A549 (cell line): ENCODE measurements around the gene CMTM4.

ENCODE experiments used
- CBX8 ChIP-seq: fragments of 200-600 bp; sonication (generic); IDR thresholded peaks from 2 replicates; pipeline ENCODE4 v1.6.1; 2016
- CEBPB ChIP-seq, 2 experiments: fragments of >200 bp in 1 of 2; sonication (Bioruptor Twin) in 1 of 2; formaldehyde crosslinking in 1 of 2; IDR thresholded peaks; 2 replicates each; pipeline ENCODE4 v1.6.1; 2012 to 2016
- CTCF ChIP-seq: fragments of >200 bp; sonication (Bioruptor Twin); formaldehyde crosslinking; IDR thresholded peaks from 3 replicates; pipeline ENCODE4 v1.5.1; 2016
- HDAC2 ChIP-seq: fragments of 200-600 bp; sonication (generic); IDR thresholded peaks from 2 replicates; pipeline ENCODE4 v1.6.1; 2016
- HOXA7 ChIP-seq: fragments of 250-450 bp; sonication (Bioruptor Pico); IDR thresholded peaks from 2 replicates; pipeline ENCODE4 v1.5.0; 2020; ENCODE audit warnings: mild to moderate bottlenecking, moderate library complexity
- MAX ChIP-seq: IDR thresholded peaks from 2 replicates; pipeline ENCODE4 v1.6.1; 2012
- POLR2A ChIP-seq: IDR thresholded peaks from 2 replicates; pipeline ENCODE4 v1.6.1; 2012; ENCODE audit warnings: mild to moderate bottlenecking, low read length
- RAD21 ChIP-seq, 2 experiments: fragments of >200 bp in 1 of 2; sonication (Bioruptor Twin) in 1 of 2; formaldehyde crosslinking in 1 of 2; IDR thresholded peaks in 1 of 2; conservative IDR thresholded peaks in 1 of 2; 2 replicates in 1 of 2; 3 replicates in 1 of 2; pipeline ENCODE4 v1.6.1; 2012 to 2018; ENCODE audit warnings: inconsistent platforms in 1 of 2
- RNF2 ChIP-seq: fragments of 200-600 bp; sonication (generic); IDR thresholded peaks from 2 replicates; pipeline ENCODE4 v1.6.1; 2016; ENCODE audit warnings: low read depth, mild to moderate bottlenecking, antibody characterized with exemption, moderate library complexity, borderline replicate concordance
- ZNF302 ChIP-seq: fragments of 250-450 bp; sonication (Bioruptor Pico); IDR thresholded peaks from 2 replicates; pipeline ENCODE4 v1.9.0; 2021; ENCODE audit warnings: inconsistent platforms, mild to moderate bottlenecking, moderate library complexity

- TF ChIP-seq CTCF = no peak
- TF ChIP-seq POLR2A = no peak
- no peak for TF ChIP-seq CEBPB (IDR thresholded peaks at IDR 0.05)
- no peak for TF ChIP-seq MAX
- TF ChIP-seq RNF2 = no peak
- no peak for TF ChIP-seq CBX8
- no peak for TF ChIP-seq HDAC2
- TF ChIP-seq ZNF302 = no peak
- no peak for TF ChIP-seq RAD21 (conservative IDR thresholded peaks at IDR 0.05 in 1 of 2, IDR thresholded peaks at IDR 0.05 in 1 of 2)
- no peak for TF ChIP-seq HOXA7 (CRISPR knock-in tag)
These were observed 5.0 kb upstream of the CMTM4 start for GRCh38 chr16:66701516-66701915.
